ENCODE measurements around the gene ZBTB25.

ZBTB25 gene

DNA sequence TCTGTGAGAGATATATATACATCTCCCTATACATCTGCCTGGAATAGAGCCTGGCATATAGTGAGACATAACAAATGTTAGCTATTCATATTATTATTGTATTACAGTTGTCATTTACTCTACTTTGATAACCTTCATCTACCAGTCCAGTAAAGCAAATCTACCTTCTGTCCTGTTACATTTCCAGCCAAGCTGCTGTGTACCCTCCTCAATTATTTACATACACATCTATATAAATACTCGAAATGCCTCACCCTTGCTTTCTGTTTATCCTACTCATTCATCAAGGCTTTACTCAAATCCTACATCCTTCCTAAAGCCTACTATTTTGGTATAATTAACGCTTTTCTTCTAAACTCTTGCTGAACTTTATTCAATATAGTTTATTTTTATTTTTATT lies 9.6 kb upstream of the ZBTB25 start:
- DNase-seq, result no peak

DNA sequence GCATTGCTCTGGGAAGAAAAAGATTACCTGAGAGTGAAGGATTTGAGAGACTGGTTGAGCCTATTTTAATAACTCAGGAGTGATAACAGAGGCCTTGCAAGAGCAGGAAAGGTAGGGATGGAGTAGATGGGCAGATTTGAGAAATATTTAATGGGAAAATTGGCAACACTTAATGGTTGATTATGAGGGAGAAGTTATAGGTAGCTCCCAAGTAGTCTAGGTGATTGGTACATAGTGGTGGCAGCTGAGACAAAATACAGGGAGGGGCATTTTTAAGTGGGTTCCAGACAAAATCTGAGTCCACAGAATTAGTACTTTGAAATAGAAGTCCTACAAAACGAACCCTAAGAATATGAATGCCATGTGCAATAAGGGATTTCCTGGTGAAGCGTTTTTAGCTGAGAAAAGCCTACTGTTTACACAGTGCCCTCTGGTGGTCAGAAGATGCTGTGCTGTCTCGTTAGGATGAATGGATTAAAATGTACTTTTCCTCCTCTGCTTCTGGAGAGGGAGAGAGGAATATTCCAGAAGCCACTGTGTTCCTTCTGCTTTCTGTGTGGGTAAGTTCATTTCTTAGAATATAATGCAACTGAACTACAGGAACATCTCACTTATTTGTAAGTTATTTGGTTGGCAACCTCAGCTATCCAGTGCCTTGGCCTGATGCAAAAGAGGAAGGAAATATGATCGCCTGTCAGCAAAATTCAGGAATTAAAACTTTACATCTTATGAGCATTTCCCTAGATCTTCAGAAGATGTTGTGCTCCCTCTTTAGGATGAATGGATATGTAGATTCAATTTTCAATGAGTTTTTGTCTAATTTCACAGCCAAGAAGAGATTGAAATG lies 7.4 kb upstream of the ZBTB25 start:
- peak; percentile 59 for DNase-seq

DNA sequence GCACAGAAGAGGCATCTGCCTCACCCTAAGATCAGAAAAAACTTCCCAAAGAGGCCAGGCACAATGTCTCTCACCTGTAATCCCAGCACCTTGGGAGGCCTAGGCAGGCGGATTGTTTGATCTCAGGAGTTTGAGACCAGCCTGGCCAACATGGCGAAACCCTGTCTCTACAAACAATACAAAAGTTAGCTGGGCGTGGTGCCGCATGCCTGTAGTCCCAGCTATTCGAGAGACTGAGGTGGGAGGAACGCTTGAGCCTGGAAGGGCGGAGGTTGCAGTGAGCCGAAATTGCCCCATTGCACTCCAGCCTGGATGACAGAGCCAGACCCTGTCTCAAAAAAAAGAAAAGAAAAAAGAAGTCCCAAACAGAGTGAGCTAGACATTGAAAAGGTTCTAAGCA lies 5.4 kb upstream of the ZBTB25 start:
- no peak for DNase-seq

DNA sequence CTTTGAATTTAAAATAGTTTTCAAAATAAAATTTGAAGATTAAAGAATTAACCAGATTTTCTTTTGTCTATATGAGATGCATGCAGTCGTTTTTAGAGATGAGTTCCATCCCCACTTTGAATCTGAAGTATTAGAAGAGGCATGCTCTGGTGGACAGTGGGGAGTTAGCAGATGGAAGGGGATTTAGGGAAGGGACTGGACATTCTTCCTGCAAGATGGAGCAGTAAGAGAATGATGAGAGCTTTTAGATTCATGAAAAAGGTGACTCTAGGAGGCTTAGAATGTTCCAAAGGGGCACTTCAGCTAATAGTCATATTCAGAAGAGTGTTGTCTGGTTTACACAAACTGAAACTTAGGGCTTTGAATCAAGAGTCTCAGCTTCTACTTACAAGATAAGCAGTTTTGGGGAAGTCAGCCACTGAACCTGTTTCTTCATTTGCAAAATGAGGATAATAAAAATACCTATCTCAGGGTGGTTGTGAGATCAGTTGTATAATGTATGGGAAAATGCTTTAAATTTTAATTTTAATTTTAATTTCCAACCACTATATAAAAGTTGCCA lies 4.7 kb upstream of the ZBTB25 start:
- DNase-seq, result no peak

DNA sequence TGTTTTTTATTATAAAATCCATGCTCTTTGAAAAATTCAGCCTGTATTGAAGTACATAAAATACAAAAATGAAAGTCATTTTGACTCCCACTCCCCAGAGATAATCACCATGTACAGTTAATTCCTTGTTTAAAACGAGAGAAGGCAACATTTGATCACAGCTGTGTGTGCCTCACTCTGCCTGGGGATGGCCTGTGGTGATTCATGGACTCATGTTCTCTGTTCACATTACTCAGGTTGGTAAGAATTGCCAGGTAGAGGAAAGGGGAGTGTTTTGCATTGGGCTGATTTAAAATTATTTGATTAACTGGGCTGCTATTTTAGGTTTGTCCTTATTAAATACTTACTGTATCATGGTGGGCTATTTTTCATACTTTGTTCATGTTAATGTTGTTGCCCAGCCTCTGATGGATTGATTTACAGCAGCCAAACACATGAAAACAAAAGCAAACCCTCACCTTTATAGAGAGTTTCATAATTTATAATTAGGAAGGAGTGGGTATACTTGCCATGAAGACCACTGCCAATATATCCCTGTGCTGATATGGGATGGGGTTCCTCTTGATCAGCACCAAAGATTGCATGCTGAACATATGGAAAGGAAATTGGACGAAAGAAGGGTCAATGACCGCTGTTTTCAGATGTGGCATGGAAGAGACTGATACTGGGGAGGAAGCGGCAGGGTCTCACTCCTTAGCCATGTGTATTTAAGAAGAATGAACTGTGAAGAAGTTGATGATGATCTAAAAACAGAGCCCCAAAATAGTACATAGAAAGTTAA lies 3.9 kb upstream of the ZBTB25 start:
- DNase-seq, result no peak

DNA sequence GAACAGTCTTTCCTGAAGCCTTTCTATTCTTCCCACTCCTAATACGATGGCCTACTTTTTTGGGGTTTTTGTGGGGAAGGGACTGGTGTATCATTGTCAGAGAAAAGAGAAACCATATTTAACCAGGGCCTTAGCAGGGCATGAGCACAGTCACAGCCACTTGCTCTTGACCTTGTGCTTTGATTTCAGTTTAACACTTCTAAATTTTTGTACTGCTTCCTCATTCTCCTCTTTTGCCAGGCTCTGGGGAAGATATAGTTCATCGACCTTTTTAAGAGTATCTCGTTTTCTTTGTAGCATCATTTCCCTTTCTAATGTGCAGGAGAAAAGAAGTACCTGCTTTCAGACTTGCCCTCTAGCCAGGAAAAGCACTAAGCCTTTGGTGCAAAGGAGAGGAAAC lies 3.1 kb upstream of the ZBTB25 start:
- DNase-seq, result no peak

DNA sequence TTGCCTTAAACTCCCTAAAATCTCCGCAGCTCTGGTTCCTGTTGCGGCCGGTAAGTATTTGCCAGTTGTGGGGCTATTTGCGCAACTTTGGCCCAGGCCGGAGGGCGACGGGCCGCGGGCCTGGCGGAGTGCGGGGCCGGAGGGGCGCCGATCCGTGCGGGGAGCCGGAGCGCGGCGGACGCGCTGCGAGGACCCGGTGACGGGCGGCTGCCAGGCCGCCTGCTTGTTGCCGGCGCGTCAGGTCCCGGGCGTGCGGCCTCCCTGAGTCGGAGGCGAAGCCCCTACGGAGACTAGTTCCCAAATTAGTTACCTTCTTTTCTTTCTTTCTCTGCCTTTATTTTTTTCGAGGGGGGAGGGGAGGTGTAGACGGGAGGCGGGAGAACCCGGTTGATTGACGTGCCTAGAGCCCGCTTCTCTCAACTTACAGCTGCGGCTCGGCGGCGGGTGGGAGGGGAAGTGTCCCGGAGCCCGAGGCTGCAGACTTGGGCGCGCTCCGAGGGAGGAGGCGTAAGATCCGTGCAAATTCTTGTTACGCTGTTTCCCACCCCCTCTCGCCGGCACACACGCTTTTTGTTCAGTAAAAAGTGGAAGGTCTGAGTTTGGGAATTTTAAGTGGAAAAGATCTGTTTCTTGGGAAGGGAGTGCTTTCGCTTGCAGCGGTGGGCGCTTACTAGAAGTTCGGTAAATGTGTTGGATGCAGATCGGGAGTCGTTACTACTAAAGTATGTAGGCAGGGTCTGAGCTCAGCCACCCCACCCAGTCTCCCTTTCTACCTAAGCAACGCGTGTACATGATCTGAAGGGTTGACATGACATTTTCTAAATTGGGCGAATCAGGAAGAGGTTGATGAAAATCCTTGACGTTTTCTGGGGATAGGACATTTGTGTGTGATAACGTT lies 1.5 kb upstream of the ZBTB25 start:
- peak; percentile 65 for DNase-seq

DNA sequence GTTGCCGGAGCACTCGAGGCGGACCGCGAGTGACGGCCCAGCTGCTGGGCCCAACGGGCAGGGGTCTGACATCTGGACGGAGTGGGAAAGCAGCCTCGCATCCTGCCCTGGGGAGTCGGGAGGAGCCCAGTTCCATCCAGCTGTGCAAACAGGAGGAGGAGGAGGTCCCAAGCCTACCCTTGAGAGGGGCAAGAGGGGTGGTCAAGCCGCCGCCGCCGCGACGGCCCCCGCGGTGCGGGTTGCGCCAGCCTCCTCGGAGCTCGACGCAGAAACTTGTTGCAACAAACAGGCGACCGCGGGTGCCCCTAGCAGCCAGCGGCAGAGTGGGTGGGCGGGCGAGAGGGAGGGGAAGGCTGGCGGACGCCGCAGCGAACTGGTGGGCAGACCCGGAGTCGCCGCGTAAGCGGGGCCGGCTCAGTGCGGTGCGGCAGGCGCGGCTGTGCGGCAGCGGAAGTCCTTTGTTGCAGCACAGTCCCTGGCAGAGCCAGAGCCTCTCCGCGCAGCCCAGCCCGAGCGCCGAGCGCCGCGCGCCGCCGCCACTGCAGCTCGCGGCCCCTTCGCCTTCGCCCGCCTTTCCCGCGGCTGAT lies 765 bp upstream of the ZBTB25 start, which contains the start of gene ZBTB1:
ZBTB1 (plus strand) TSS at position 461 of the 587 bp plus-strand sequence. CDS start 16,735 bp downstream, outside the sequence.
- peak; percentile 65 for DNase-seq

DNA sequence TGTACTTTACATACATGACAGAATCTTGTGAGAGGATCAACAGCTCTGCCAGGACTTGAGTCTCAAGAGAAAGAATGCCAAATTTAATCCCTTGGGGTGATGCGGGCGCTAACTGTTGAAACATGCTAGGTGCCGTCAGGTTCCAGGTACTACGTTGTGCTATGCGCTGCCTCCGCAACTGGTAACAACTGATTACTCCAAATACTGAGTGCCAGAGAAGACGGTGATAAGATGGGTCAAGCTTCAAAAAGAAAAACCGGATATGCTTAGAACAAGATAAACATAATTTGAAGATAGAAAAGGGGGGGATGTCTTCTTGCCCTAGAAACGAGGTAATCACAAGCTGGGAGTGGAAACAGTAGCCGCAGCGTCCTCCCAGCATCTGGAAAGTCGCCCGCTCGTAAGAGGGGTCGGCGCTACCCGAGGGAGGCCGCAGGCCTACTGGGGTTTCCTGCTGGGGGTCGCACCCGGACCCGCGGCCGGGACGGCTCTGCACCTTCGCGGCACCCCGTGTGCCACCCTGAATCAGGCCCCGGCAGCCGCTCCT lies 678 bp downstream of the ZBTB25 start:
- DNase-seq, result peak; percentile 21

DNA sequence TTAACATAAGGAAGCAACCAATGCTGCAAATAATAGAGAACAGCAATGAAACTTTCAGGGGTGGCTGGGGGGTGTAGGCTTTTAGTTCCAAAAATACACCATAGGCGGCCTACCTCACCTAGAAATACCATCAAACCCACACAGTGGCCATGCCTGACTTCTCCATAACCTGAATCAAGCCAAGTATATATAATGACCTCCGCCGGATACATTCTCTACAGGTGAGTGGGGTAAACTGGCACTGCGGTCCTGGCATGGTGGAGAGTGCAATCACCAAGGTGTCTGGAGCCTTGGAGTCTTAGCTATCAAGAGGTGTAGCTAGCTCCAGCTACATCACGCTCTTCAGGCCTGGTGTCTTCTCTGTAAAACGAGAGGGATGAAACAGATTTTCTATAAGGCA lies 1.2 kb downstream of the ZBTB25 start:
- no peak for DNase-seq

DNA sequence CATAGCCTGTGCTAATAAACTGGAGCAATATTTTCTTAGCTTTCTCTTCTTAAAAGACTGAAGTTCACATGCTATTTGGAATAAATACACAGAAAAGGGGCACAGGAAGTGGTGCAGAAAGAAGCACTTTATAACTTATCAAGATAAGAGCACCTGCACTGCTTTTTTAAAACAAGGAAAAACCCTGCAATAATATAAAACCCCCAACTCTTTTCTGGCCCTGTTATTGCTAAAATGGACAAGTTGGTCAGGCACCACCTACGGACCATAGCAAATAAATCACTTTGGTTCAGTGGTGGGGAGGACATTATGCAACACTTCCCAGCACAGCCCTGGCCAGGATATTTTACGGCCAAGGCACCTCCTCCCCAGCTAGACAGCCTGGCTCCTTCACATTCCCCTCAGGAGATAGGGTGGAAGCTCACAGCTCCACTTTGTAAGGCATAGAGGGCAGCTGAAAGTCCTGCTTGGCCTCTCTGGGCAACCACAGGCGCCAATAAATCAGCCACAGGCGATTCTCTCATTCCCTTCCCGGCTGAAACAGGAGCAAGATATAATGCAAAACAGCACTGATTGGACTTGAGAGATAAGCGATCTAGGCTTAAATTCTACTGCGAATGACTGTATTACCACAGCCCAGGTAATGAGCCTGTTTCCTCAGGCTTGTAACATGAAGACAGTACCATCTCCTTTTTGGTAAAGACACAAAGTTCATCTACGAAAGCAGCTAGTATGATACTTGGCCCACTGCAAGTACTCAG lies 2.0 kb downstream of the ZBTB25 start:
- DNase-seq, result no peak

DNA sequence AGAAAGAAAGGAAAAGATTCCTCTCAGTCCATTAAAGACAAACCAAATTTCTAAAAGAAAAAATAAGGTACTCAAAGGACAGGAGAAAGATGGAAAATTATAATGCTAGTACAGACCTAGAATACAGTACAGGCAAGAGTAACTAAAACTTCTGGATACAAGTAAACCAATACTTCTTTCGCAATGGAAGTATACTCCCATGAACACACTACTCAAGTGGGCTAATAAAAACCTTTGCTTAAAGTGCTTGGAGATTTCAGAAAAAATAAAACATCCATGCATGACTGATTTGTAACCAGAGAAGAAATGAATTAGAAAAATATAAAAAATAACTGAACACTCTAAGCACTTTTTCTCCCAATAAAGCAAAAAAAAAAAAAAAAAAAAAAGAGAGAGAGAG lies 3.5 kb downstream of the ZBTB25 start:
- DNase-seq, result no peak

DNA sequence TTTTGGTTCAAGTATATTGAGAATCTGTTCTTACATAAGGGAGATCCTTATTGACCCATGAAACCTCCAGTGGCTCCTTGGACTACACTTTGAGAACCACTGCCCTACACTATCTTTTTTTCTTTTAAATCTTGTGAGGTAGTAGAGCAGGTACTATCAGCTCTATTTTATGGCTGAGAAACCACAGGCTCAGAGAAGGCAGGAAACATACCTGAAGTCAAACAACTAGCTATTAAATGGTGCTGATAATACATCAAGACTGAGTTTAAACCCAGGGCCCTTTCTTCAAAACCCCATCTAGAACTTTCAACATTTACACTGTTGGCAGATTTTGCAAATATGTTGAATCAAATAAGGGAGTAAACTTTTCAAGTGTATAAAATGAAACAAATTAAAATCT lies 6.9 kb downstream of the ZBTB25 start:
- DNase-seq, result no peak

DNA sequence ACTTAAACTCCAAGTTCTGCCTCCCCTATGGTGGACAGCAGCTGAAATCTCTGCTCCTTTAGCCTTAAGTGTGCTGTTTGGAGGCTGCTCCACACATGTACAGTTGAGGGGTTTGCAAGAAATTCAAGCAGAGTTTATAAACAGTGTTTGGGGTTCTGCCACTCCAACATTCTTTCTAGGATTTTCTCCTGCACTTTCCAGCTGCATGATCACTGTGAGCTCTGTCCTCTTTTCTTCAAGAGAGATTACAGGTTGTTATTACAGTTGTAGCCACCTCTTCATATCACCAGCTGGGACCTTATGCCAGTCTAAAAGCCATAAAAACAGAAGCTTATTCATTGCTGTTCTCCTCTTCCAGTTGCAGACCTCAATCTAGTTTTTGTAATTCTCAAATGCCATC lies 8.4 kb downstream of the ZBTB25 start:
- no peak for DNase-seq

DNA sequence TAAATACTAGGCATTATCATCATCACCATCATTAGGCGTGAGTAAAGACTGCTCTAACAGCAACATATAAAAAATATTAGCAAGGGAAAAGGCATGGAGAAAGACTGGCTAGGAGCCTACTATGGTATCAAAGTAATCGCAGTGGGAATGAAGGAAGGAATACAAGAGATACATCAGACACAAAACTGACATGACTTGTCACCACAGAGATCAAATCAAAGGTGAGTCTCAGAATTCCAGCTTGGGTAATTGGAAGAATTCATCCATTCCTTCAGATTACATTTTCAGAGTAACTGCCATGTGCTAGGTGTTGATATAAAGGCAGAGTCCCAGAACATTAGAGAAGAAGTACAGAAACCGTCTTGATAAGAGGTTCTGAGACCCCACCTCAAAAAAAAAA lies 10.2 kb downstream of the ZBTB25 start:
- no peak for DNase-seq

DNA sequence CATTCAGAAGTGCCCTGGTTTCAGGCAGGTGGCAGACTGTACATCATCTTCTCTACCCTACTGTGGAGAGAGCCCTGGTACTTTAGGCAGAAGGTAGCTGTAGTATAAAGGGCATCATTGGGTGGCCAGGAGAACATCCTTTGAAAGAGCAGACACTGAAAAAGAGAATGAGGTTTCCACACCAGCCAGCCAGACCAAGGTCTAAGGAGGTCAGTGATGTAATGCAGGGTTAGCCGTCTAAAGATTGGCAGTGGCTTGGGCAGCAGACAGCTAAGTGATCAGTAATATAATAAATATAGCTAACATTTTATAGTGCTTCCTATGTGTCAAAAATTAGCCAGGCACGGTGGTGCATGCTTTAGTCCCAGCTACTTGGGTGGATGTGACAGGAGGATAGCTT lies 12.0 kb downstream of the ZBTB25 start:
- no peak for DNase-seq

DNA sequence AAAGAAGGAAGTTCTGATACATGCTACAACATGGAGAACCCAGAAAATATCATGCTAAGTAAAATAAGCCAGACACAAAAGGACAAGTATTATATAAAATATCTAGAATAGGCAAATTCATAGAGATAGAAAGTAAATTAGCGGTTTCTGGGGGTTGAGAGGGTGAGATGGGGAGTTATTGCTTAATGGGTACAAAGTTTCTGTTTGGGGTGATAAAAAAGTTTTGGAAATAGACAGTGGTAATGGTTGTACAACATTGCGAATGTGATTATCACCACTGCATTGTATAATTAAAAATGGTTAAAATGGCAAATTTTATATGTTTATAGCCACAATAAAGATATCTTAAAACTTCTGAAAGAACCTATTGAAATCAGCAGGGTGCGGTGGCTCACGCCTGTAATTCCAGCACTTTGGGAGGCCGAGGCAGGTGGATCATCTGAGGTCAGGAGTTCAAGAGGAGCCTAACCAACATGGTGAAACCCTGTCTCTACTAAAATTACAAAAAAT lies 15.0 kb downstream of the ZBTB25 start:
- DNase-seq, result no peak

DNA sequence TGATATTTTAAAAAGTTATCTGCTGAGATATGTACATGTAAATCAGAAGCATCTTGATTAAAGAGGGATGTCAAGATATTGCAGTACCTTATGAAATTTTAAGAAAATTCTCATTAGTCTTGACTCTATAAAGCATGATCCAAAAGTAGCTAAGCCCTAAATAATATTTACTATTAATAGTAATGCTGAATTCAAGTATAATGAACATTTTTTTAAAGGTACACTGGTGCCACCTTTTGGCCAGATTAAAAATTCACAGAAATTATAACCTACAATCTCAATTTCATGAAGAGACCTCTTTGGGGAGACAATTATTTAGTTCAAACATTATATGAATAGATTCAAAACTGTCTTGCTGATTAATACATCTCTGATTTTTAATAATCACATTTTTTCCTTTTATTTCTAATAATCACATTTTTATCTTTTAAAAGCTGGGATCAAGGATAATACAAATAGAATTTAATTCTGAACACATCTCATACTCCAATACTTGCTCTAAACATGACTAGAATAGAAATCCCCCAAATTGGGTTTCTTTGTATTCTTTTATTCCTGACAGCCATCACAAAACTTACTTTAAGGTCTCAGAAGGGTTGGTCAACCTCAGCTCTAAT lies 24.9 kb downstream of the ZBTB25 start:
- DNase-seq, result no peak

DNA sequence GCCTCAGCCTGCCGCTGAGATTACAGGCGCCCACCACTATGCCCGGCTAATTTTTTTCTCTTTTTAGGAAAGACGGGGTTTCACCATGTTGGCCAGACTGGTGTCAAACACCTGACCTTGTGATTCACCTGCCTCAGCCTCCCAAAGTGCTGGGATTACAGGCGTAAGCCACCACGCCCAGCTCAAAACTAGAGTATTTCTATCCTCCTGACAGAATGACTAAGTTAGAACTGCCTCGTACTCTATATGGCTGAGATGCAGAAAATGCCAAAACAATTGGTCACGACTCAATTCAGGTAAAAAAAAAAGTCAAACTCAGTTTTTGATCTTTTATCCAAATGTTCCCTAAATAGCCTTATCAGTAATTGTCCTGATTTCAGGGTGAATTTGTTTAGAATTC lies 27.2 kb downstream of the ZBTB25 start:
- no peak for DNase-seq

DNA sequence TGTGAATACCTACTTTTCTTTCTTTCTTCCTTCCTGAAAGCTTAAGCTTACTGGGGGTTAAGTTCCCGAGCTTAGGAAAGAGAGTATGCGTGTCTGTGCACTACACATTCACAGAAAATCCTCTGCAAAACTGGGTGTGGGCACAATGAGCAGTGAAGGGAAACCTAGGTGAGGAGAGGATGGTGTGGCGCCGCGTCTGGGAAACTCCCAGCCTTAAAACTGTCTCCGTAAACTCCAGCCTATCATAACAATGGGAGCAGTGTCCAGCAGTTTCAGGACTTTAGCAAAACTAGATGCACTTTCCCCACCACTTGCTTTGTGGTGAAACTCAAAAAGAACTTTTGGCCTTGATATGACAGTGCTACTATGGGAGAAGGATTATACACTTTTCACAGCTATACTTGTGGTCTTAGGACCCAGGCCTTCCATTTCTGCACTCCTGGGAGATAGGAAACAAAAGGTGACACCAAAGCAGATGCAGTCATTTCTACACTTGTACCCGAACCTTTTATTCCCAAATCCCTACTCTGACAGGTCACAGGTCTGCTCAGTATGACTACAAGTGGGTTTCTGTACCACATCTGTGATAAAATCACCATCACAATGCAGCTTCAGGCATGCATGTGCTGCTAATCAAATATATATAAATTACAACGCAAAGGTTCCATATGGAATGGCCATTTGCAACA lies 27.9 kb downstream of the ZBTB25 start:
- DNase-seq, result no peak

Data from NCI-H748 treated with DMSO at 0.1 percent for 48 hours (cell line).